Nucleus accumbens (tissue), 56 donors: ENCODE data around the gene KEL.

Source experiments
- DNase-seq, 56 donors: peaks; one replicate each; lab custom pipeline; 2025; lab: John Stamatoyannopoulos, UW

The KEL gene

DNA sequence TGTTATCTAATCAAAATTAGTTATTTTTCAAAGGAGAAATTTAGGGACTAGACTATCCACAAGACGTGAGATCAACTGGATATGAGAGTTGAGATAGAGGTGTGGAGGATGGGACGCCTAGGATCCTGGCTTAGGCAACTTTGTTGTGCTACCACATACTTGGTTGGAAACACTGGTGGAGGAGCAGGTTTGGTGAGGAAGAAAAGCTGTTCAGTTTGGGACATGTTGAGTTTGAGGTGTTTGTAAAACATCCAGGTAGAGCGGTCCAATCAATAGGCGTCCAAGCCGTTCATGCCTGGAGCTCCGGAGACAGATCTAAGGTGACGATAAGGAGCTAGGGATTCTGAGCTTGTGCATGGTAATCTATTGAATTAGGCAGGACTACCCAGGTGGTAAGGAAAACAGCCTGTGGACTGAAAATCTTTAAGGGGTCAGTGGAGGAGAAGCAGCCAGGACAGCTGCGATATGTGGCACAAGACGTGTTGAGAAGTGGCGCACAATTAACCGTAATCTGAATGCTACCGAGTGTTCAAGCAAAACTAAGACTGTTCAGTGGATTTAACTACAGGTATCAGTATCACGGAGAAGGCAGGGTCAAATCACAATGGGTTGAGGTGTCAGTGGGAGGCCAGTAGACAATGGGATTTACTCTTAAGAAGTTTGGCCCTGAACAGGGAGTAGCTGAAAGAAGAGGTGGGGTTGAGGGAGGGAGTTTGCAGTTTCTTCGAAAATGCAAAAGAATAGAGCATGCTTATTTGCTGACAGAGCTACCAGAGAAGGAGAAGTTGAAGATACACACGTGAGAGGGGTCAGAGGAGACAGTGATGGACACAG, 60.5 kb downstream of the KEL start:
- DNase-seq: no peak

DNA sequence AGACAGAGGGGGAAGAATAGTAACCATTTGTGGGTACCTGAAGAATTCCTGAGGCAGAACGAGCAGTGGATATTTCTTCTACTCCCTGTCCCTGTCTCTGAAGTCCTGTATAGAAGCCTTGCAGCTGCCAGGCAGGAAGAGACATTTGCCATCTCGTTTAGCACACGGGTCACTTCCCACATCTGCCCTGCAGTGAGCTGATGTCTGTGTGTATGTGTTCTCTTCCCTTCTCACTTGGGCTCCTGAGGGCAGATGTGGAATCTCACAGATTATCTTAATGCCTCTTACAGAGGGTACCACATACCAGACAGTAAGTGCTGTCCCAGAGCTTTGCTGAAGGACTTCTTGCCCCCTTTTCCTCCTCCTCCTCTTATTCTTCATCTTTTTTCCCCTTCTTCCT, 62.5 kb downstream of the KEL start:
- no peak for DNase-seq

DNA sequence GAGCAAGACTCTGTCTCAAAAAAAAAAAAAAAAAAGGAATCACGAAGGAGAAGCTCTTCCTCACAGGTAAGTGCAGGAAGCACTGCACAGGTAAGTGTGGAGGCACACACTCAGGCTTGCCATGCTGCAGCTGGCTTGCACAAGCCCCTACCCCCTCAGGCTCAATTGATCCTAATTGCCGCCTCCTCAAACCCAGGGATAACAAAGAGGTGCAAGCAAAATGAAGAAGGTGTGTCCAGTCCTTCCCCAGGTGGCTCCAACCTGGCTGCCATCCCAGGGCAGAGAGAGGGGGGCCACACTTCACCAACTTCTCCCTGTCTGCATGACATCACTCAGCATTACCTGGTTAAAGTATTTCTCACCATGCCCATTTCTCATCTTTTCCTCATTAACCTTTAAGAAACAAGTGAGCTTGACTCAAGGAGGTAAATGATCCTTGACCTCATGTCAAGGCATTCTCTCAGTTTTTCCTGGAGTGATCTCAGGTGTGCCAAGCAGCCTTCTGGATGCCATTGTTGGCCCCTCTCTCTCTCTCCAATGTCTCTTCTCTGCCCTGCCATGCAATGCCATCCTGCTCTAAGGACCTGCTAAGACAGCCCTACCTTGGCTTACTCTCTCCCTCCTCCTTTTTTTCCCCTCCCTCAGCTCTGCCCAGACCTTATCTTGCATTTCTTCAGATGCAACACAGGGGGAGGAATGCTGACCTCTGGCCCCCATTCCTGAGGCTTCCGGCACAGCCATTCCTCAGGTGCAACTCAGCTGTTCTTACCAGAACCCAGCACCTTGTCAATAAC, 63.6 kb downstream of the KEL start:
- DNase-seq: no peak

DNA sequence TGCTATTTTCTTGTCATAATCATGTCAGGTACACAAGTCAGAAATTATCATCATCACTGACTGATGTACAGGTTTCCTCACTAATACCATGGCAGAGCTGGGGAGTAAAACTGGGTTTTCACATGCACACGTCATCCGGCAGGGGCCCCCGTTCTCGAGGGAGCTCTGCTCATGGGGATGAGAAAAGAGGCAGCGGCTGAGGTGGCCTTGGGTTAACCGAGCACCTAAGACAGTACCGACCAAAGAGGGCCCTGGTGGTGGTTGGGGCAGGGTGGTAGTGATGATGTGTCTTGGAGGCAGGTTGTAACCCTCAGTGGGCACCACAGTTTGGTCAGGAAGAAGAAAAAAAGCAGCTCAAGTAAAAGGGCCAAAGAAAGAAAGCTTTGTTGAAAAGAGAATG, 64.5 kb downstream of the KEL start:
- no peak for DNase-seq

DNA sequence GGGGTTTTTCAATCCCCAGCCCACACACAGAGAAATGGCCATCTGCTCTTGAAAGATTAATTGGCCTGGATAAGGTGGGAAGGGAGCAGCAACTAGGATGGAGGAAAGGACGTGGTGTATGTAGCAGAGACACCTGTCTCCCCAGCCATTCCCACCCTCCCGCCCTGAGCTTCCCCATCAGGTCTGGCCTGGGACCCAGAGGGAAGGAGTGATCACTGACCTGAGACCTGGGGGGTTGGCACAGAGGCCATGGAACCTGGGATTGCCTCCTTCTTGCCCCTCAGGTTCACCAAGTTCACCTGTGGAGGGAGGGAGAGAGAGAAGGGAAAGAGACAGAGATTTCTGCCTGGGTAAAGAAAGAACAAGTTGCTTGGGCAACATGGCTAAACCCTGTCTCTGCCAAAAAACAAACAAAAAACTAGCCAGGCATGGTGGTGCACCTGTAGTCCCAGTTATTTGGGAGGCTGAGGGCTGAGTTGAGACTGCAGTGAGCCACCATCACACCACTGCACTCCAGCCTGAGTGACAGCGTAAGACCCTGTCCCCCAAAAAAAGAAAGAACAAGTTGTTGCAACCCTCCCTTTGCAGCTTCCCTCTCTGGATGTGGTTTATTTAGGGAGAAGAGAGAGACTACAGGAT, 65.3 kb downstream of the KEL start:
- no peak for DNase-seq

DNA sequence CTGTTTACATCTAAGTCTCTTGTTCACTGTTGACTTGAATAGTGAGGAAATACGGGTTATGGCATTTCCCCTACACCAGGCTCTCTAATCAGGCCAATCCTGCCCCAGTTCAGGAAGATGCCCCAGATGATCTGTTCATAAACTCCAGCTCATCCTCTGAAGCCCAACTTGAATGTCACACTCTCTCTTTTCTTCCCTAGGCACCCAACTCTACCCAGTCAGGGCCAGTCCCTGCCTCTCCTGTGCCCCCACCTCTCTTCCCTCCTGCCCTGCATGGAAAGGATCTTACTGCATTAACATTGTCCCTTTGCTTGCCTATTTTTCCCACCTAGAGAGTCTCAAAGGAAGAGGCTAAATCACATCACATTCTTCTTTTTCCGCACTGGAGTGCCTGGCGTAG, 66.0 kb downstream of the KEL start:
- no peak for DNase-seq

DNA sequence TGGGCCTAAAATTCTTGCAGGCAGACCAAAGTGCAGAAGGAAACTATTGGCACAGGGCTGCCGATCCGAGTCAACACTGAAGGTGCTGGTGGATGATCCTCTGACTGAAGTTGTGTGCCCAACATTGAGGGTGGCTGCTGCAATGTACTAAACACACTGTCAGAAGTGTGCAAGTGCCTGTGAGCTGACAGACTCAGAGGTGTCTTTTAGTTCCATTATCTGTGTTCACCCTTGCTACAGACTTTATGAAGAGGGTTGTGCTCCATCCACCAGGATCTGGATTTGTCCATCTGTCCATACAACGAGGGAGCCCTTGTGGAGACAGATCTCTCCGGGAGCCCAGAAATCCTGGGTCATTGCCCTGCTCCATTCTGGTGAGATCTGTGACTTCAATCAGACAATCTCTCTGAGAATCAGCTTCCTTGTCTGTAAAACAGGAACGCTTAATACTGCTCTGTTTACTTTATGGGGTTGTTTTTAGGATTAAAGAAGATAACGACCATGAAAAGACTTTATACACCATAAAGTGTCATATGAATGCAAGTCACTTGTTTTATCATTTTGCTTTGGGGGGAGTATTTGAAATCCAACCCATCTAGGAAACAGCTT, 67.1 kb downstream of the KEL start:
- no peak for DNase-seq

DNA sequence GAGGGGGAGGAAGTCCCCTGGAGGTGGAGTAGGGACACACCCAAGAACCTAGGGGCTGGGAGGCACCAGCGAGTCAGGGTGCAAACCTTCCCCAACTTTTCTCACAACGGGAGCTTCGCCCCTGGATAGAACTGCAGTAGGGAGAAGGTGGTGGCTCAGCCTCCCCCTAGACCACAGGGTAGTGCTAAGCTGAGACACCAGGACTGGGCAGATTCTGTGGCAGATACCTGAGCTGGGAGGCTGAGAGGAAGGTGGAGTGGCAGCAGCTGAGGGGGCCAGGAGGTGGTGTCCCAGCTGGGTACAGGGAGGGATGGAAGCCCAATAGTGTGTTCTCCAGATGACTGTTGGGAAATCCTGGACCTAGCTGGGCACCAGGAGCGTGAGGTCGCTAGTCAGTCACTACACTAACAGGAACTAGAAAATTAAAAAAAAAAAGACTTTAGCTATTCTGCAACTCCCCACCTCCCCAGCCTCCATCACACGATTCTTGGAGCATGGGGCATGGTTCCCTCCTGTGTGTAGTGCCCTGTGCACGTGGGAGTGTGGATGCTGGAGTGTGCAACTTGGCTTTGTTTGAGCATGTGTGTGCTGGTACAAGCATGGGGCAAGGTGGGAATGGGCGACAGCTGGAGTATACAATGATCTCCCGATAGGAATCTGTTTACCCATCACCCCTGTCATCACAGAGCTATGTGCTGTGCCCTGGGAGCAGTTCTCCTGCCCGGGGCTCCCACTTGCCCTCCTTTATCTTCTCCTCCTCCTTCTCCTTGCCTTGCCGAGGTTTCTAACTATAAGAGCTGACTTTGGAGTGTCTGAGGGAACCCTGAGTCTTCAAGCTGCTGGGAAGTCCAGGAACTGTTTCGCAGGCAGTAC, 67.8 kb downstream of the KEL start:
- DNase-seq: no peak

DNA sequence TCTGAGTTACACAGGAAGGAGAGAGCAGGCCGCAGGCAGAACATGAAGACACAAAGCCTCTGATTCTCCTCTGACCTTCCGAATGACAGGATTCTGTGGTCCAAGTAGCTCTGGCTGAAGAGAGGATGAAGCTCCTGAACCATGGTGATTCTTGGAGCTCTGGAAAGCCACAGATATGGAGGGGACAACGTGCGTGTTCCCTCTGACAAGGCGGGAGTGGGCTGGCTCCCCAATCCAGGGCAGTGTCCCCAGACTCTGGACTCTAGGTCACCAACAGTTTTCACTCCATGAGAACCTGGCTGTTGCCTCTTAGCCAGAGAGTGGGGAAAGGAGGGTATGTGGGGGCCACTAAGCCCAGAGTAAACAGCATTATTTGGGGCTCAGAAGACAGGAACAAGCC, 69.2 kb downstream of the KEL start:
- DNase-seq: no peak

DNA sequence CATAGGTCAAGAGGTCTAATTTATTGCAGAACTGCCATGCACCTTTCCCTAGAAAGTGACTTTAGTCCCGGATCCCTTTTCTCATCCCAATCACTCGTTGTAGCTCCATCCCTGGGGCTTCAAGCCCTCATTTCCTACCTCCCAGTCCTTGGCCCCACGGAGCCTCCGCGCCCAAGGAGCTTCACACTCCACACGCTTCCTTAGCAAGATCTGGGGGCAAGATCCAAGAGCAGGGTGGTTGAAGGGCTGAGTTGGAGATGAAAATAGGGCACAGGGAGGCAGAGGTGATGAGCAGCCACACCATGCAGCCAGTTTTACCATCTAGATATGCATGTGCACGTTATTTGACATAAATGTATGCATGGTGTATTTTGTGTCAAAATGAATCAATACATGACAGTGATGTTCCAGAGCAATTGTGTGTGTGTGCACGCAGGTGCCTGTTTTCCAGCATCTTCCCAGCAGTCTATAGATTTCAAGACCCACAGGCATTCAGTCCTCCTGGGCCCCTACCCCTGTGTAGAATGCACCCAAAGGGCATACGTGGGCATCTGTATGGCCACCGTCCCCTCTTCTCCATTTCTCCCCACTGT, 70.6 kb downstream of the KEL start:
- DNase-seq: no peak
